GM12878 (cell line): ENCODE measurements around the gene RASSF4. TPM values are rescaled to one million over a fixed set of nuclear protein-coding genes. Genes with fewer than 3 reads are reported as not detected.

Source experiments
- ATAC-seq: fragments of 200-7000 bp; cut with Tn5 transposase; 3 replicates; pipeline ENCODE4 v1.9.1; 2020; ENCODE audit warnings: mild to moderate bottlenecking, moderate library complexity
- BruUV-seq: library from RNA; stranded (reverse); fragments of 400-500 nt; replicated peaks from 2 replicates; lab custom pipeline; 2021; lab: Mats Ljungman, UMichigan
- CTCF ChIA-PET: fragments of 300-600 bp; sonication (Branson Sonifier 250); formaldehyde crosslinking; extraction: SDS; loops from one replicate; lab custom pipeline; 2021; ENCODE audit warnings: inconsistent platforms; lab: Yijun Ruan, JAX
- POLR2A ChIA-PET: fragments of 350-600 bp; formaldehyde crosslinking; extraction: SDS; loops from one replicate; lab custom pipeline; 2021; ENCODE audit warnings: inconsistent platforms; lab: Charles Lee
- RAD21 ChIA-PET: fragments of 300-600 bp; sonication (Branson Sonifier 250); formaldehyde crosslinking; loops from one replicate; lab custom pipeline; 2023; ENCODE audit warnings: antibody characterized with exemption; ENCODE audit not compliant: unreplicated experiment; lab: Charles Lee
- SMC1A ChIA-PET: fragments of 300-600 bp; sonication (Branson Sonifier 250); formaldehyde crosslinking; loops from one replicate; lab custom pipeline; 2023; ENCODE audit not compliant: unreplicated experiment, uncharacterized antibody; lab: Charles Lee
- DNase-seq: peaks from one replicate; pipeline ENCODE4 v3.0.0-alpha.2; 2011; ENCODE audit warnings: low read depth, low spot score
- FAIRE-seq: peaks from 3 replicates; lab custom pipeline; 2011; peaks lifted over from hg19 to GRCh38; lab: Jason Lieb, UNC
- H2AFZ ChIP-seq: 2 replicates; pipeline ENCODE4 v1.6.0; 2011; ENCODE audit warnings: low read depth, low read length, control low read depth; ENCODE audit not compliant: control insufficient read depth
- H3K27ac ChIP-seq: 2 replicates; pipeline ENCODE4 v1.5.1; 2011; ENCODE audit warnings: control low read depth; ENCODE audit not compliant: control insufficient read depth, insufficient read depth
- H3K27me3 ChIP-seq, 2 experiments: replicated peaks in 1 of 2; 2 replicates each; pipeline versions ENCODE4 v1.6.0 to v1.6.1; 2011; ENCODE audit warnings: low read length in 1 of 2; ENCODE audit not compliant: control insufficient read depth in 2 of 2, insufficient read depth in 2 of 2
- H3K36me3 ChIP-seq, 2 experiments: 2 replicates each; pipeline ENCODE4 v1.5.1; 2011; ENCODE audit warnings: low read length in 1 of 2; ENCODE audit not compliant: control insufficient read depth in 2 of 2, insufficient read depth in 2 of 2
- H3K4me1 ChIP-seq: 2 replicates; pipeline ENCODE4 v1.6.1; 2011; ENCODE audit warnings: mild to moderate bottlenecking, low read length, moderate library complexity, mixed read lengths; ENCODE audit not compliant: control insufficient read depth, insufficient read depth
- H3K4me2 ChIP-seq: 2 replicates; pipeline ENCODE4 v1.6.0; 2011; ENCODE audit warnings: control low read depth; ENCODE audit not compliant: control insufficient read depth, insufficient read depth
- H3K4me3 ChIP-seq: fragments of 200-600 bp; sonication (generic); 2 replicates; pipeline ENCODE4 v1.5.1; 2016
- H3K79me2 ChIP-seq: 2 replicates; pipeline ENCODE4 v1.6.0; 2011; ENCODE audit warnings: low read length; ENCODE audit not compliant: control insufficient read depth, insufficient read depth
- H3K9ac ChIP-seq: 2 replicates; pipeline ENCODE4 v1.8.0; 2011; ENCODE audit warnings: low read length, control low read depth, mixed read lengths; ENCODE audit not compliant: control insufficient read depth, insufficient read depth
- H3K9me3 ChIP-seq: replicated peaks from 3 replicates; pipeline ENCODE4 v1.5.1; 2011; ENCODE audit warnings: mild to moderate bottlenecking, low read length; ENCODE audit not compliant: control insufficient read depth, insufficient read depth
- H4K20me1 ChIP-seq: 2 replicates; pipeline ENCODE4 v1.6.0; 2011; ENCODE audit not compliant: control insufficient read depth, insufficient read depth
- BCL3 ChIP-seq: IDR thresholded peaks from 2 replicates; pipeline ENCODE4 v1.6.1; 2011; ENCODE audit warnings: borderline replicate concordance, low read depth, mild to moderate bottlenecking, moderate library complexity, low read length; ENCODE audit not compliant: insufficient read depth, poor library complexity, severe bottlenecking
- BRCA1 ChIP-seq: IDR thresholded peaks from 2 replicates; pipeline ENCODE4 v1.6.1; 2011; ENCODE audit warnings: low read depth, low read length, improper control_type of control experiment
- E2F4 ChIP-seq: IDR thresholded peaks from 2 replicates; pipeline ENCODE4 v1.6.1; 2012; ENCODE audit warnings: low read depth, low read length, improper control_type of control experiment
- POLR2A ChIP-seq: IDR thresholded peaks from 2 replicates; pipeline ENCODE4 v1.6.1; 2011; ENCODE audit warnings: low read depth, mild to moderate bottlenecking, low read length
- POU2F2 ChIP-seq: IDR thresholded peaks from 3 replicates; pipeline ENCODE4 v1.6.1; 2011; ENCODE audit warnings: low read depth, mild to moderate bottlenecking, low read length, borderline replicate concordance
- ZNF24 ChIP-seq: fragments of 450-650 bp; IDR thresholded peaks from 2 replicates; pipeline ENCODE4 v1.6.1; 2017; ENCODE audit warnings: antibody characterized with exemption, mild to moderate bottlenecking
- WGBS: methylation state at CpG from one replicate; pipeline ENCODE4 v1.1.6; 2016; ENCODE audit warnings: low lambda C conversion rate; ENCODE audit not compliant: insufficient replicate concordance, insufficient coverage; ENCODE audit errors: missing lambda C conversion rate; 5-methylcytosine and 5-hydroxymethylcytosine counted together
- in situ Hi-C: fragments of 300-500 bp; cut with MboI; formaldehyde crosslinking; loops from 9 replicates; pipeline ENCODE4 v1.14.3; 2018; ENCODE audit warnings: mixed read lengths
- intact Hi-C: fragments of 100-400 bp; cut with micrococcal nuclease; formaldehyde crosslinking; loops from one replicate; pipeline ENCODE4 v1.14.2; 2022; ENCODE audit not compliant: unreplicated experiment
- polyA plus RNA-seq, 11 experiments: library from polyadenylated mRNA; depleted of rRNA in 4 of 11; unstranded in 6 of 11; stranded (reverse) in 5 of 11; fragments of >200 nt; fragmentation: Nextera tagmentation in 4 of 11; fragmentation: Illumina TruSeq in 1 of 11; extraction: Ambion mirVana in 4 of 11; extraction: Trizol in 1 of 11; gene quantifications; 1 replicate in 1 of 11; 2 replicates in 10 of 11; pipeline versions ENCODE4 v1.2.1 to v1.2.3, GENCODE V29; 2011 to 2016; ENCODE audit warnings: inconsistent platforms in 2 of 11, missing spikeins in 2 of 11, low read depth in 1 of 11
- total RNA-seq, 4 experiments: library from RNA; depleted of rRNA in 3 of 4; stranded (reverse); fragments of >200 nt in 3 of 4; fragmentation: Illumina TruSeq in 1 of 4; extraction: Trizol in 1 of 4; gene quantifications; 2 replicates each; pipeline versions ENCODE4 v1.2.1 to v1.2.3, GENCODE V29; 2013 to 2021
- TF ChIP-seq, protein P1 (sequence below): fragments of 450-650 bp; formaldehyde crosslinking; IDR thresholded peaks from 2 replicates; pipeline ENCODE4 v1.4.0; 2022; ENCODE audit warnings: mild to moderate bottlenecking, moderate library complexity

RASSF4 gene
- total and polyA plus RNA-seq, 10 of the 15 experiments (the other 5 are each of a cell fraction or from before 2014, with no cell fraction given): 3.7 to 71.1 (median 16.8) TPM

- H3K4me1 ChIP-seq: peaks cover 67% of the 10 kb centered on the region
- ChIA-PET POLR2A (interaction anchor here (0.8 to 7.4 kb wide), 6 partner anchors 11 to 44 kb away, joined by 3 to 110 read pairs (median 8); partner anchors contain the start of gene RASSF4), RAD21 (interaction anchor here (1.2 to 7.7 kb wide), 6 partner anchors 11 to 43 kb away, joined by 4 to 124 read pairs (median 12); partner anchors contain the start of gene RASSF4), SMC1A (interaction anchor here (0.8 to 5.2 kb wide), 10 partner anchors 10 to 44 kb away, joined by 3 to 40 read pairs (median 7); no protein-coding TSS in a partner anchor), CTCF (interaction anchor here (0.9 to 10.1 kb wide), 9 partner anchors 10 to 80 kb away, joined by 3 to 181 read pairs (median 9); no protein-coding TSS in a partner anchor)
- ATAC-seq (no peak), FAIRE-seq (no peak), DNase-seq (no peak)
- TSS peak; percentile 22 for BruUV-seq
- H2AFZ ChIP-seq: no peak overlapping the region
- 0 out of 2 replicates have a peak overlapping the region, but pooled peaks have one; percentile 41 for H3K9ac ChIP-seq
- H3K27ac ChIP-seq: peak overlapping the region; percentile 56; the same call in 1 of the 2 replicates
- peak overlapping the region; percentile 57 for H3K4me2 ChIP-seq
- in situ Hi-C loops: loop anchor here (5.0 kb wide), 1 partner anchor 44 kb away; no protein-coding TSS in a partner anchor
- intact Hi-C loops: no loop called here
- peak overlapping the region; percentile 61; the same call in 1 of the 2 replicates for H3K4me3 ChIP-seq
- TF ChIP-seq POLR2A: peak; percentile 30; the same call in 1 of the 2 replicates
- TF ChIP-seq BRCA1: no peak
- no peak for TF ChIP-seq ZNF24
- TF ChIP-seq POU2F2: peak; percentile 40; the same call in 1 of the 3 replicates
- no peak for TF ChIP-seq BCL3
- TF ChIP-seq E2F4: no peak
- TF ChIP-seq, protein P1, sequence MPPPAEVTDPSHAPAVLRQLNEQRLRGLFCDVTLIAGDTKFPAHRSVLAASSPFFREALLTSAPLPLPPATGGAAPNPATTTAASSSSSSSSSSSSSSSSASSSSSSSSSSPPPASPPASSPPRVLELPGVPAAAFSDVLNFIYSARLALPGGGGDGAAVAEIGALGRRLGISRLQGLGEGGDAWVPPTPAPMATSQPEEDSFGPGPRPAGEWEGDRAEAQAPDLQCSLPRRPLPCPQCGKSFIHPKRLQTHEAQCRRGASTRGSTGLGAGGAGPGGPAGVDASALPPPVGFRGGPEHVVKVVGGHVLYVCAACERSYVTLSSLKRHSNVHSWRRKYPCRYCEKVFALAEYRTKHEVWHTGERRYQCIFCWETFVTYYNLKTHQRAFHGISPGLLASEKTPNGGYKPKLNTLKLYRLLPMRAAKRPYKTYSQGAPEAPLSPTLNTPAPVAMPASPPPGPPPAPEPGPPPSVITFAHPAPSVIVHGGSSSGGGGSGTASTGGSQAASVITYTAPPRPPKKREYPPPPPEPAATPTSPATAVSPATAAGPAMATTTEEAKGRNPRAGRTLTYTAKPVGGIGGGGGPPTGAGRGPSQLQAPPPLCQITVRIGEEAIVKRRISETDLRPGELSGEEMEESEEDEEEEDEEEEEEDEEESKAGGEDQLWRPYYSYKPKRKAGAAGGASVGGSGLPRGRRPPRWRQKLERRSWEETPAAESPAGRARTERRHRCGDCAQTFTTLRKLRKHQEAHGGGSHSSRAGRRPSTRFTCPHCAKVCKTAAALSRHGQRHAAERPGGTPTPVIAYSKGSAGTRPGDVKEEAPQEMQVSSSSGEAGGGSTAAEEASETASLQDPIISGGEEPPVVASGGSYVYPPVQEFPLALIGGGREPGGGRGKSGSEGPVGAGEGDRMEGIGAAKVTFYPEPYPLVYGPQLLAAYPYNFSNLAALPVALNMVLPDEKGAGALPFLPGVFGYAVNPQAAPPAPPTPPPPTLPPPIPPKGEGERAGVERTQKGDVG (CRISPR knock-in tag): no peak
- peaks cover 11% of the 10 kb centered on the region for H3K79me2 ChIP-seq
- no peaks in the 10 kb centered on the region for H3K27me3 ChIP-seq
- 0 out of 4 replicates have a peak, but pooled peaks cover 0 to under 1% of the 10 kb centered on the region in 2 experiments for H3K36me3 ChIP-seq
- H3K9me3 ChIP-seq: no peaks in the 10 kb centered on the region
- no peaks in the 10 kb centered on the region for H4K20me1 ChIP-seq
- 90% methylated on average over 9 of the region's 9 CpGs for WGBS
Measured at GRCh38 chr10:44976352-44977198, 17.0 kb downstream of the RASSF4 start.
